Measurements from ENCODE around the gene CHRNB1.

Gene CHRNB1

DNA sequence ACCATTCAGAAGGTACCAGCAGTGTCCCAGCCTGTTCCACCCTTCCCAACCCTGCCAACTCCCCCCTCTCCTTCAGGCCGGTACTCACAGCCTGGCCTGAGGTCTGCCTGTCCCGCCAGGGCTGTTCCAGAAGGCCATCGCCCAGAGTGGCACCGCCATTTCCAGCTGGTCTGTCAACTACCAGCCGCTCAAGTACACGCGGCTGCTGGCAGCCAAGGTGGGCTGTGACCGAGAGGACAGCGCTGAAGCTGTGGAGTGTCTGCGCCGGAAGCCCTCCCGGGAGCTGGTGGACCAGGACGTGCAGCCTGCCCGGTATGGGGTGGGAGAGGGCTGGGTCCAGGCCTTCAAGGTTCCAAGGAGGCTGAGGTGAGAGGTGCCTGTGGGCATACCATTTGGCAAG lies 30.0 kb upstream of the CHRNB1 start:
- Histone ChIP-seq H3K27ac (ENCODE audit: low read depth, low read length) (no peak overlapping the region), H3K4me3 (ENCODE audit: low read depth in 1 of 5, low read length in 5 of 5) (no peak overlapping the region), H3K36me3 (ENCODE audit: control insufficient read depth in 5 of 5, insufficient read depth in 5 of 5, low read length in 5 of 5) (peaks cover 0 to 23% (median 11%) of the 10 kb centered on the region in 5 donors), H3K4me1 (ENCODE audit: control insufficient read depth in 5 of 5, insufficient read depth in 5 of 5, low read length in 5 of 5) (peaks cover 0 to 4% (median 0%) of the 10 kb centered on the region in 5 donors), H3K27me3 (ENCODE audit: control insufficient read depth in 5 of 5, insufficient read depth in 4 of 5, low read length in 5 of 5) (peaks cover 0 to 15% (median 3%) of the 10 kb centered on the region in 5 donors), H3K9me3 (ENCODE audit: control insufficient read depth in 5 of 5, low read length in 5 of 5) (no peaks in the 10 kb centered on the region), H3K9ac (ENCODE audit: low read length in 5 of 5) (no peak overlapping the region)

DNA sequence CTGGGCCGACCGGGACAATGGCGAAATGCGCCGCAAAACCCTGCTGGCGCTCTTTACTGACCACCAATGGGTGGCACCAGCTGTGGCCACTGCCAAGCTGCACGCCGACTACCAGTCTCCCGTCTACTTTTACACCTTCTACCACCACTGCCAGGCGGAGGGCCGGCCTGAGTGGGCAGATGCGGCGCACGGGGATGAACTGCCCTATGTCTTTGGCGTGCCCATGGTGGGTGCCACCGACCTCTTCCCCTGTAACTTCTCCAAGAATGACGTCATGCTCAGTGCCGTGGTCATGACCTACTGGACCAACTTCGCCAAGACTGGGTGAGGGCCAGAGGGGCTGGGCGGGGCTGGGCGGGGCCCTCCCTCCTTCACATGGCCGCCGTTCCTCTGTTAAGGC lies 29.1 kb upstream of the CHRNB1 start:
- Histone ChIP-seq H3K9ac (ENCODE audit: low read length in 5 of 5) (no peak overlapping the region), H3K9me3 (ENCODE audit: control insufficient read depth in 5 of 5, low read length in 5 of 5) (no peaks in the 10 kb centered on the region), H3K27ac (ENCODE audit: low read depth, low read length) (no peak overlapping the region), H3K4me1 (ENCODE audit: control insufficient read depth in 5 of 5, insufficient read depth in 5 of 5, low read length in 5 of 5) (peaks cover 0 to 4% (median 0%) of the 10 kb centered on the region in 5 donors), H3K4me3 (ENCODE audit: low read depth in 1 of 5, low read length in 5 of 5) (no peak overlapping the region), H3K27me3 (ENCODE audit: control insufficient read depth in 5 of 5, insufficient read depth in 4 of 5, low read length in 5 of 5) (peaks cover 0 to 16% (median 5%) of the 10 kb centered on the region in 5 donors), H3K36me3 (ENCODE audit: control insufficient read depth in 5 of 5, insufficient read depth in 5 of 5, low read length in 5 of 5) (peaks cover 0 to 19% (median 8%) of the 10 kb centered on the region in 5 donors)

DNA sequence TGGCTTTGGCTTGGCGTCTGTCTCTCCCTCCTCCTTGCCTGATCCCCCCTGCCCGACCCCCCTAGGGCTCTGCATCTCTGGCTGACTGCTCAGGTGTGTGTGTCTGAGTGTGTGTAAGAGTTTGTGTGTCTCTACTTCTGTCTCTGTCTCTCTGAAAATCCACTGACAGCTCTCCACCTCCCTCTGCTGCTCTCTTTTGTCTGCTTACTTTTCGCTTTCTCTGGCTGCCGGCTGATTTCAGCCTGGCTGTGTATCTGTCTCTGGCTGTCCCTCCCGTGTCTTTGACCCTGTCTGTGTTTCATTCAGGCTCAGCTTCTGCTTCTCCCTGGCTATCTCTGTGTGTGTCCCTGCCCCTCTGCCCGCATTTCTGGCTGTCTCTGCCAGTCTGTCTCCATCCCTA lies 28.5 kb upstream of the CHRNB1 start:
- H3K9ac ChIP-seq (ENCODE audit: low read length in 5 of 5) = no peak overlapping the region
- no peak overlapping the region for H3K27ac ChIP-seq (ENCODE audit: low read depth, low read length)
- no peak overlapping the region for H3K4me3 ChIP-seq (ENCODE audit: low read depth in 1 of 5, low read length in 5 of 5)
- peaks cover 0 to 4% (median 0%) of the 10 kb centered on the region in 5 donors for H3K4me1 ChIP-seq (ENCODE audit: control insufficient read depth in 5 of 5, insufficient read depth in 5 of 5, low read length in 5 of 5)
- no peaks in the 10 kb centered on the region for H3K9me3 ChIP-seq (ENCODE audit: control insufficient read depth in 5 of 5, low read length in 5 of 5)
- peaks cover 0 to 19% (median 8%) of the 10 kb centered on the region in 5 donors for H3K36me3 ChIP-seq (ENCODE audit: control insufficient read depth in 5 of 5, insufficient read depth in 5 of 5, low read length in 5 of 5)
- H3K27me3 ChIP-seq (ENCODE audit: control insufficient read depth in 5 of 5, insufficient read depth in 4 of 5, low read length in 5 of 5) = peaks cover 0 to 16% (median 5%) of the 10 kb centered on the region in 5 donors

DNA sequence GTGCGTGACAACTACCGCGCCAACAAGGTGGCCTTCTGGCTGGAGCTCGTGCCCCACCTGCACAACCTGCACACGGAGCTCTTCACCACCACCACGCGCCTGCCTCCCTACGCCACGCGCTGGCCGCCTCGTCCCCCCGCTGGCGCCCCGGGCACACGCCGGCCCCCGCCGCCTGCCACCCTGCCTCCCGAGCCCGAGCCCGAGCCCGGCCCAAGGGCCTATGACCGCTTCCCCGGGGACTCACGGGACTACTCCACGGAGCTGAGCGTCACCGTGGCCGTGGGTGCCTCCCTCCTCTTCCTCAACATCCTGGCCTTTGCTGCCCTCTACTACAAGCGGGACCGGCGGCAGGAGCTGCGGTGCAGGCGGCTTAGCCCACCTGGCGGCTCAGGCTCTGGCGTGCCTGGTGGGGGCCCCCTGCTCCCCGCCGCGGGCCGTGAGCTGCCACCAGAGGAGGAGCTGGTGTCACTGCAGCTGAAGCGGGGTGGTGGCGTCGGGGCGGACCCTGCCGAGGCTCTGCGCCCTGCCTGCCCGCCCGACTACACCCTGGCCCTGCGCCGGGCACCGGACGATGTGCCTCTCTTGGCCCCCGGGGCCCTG lies 27.7 kb upstream of the CHRNB1 start:
- H3K4me1 ChIP-seq (ENCODE audit: control insufficient read depth in 5 of 5, insufficient read depth in 5 of 5, low read length in 5 of 5) = peaks cover 0 to 4% (median 0%) of the 10 kb centered on the region in 5 donors

DNA sequence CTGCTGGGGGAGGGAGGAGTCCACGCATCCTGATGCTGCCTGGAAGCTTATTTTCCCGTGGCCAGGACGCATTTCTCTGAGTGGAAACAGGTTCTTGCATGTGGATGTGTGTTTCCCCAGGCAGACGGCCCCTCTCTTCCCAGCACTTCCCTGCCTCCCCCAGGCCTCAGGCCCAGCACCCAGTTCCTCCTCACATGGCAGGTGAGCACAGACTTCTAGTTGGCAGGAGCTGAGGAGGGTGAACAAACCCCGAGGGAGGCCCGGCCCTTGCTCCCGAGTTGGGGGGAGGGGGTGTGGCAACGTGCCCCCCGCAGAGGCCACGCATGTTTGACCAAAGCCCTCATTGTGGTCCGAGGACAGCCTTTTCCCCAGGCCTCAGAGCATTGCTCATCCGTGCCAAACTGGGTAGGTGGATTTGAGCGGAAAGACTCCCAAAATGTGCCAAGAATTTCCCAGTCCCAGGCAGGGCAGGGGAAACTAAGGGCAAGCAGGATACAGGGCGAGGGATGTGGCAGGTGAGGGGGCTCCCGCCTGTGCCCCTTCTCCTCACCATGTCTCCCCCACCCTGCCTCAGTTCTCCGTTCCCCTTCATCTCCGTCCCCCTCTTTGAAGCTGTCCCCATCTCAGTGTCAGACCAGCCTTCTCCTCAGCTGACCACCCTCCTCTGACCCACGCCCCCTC lies 26.2 kb upstream of the CHRNB1 start:
- no peak overlapping the region for H3K27ac ChIP-seq (ENCODE audit: low read depth, low read length)
- no peaks in the 10 kb centered on the region for H3K9me3 ChIP-seq (ENCODE audit: control insufficient read depth in 5 of 5, low read length in 5 of 5)
- H3K9ac ChIP-seq (ENCODE audit: low read length in 5 of 5) = no peak overlapping the region
- no peak overlapping the region for H3K4me3 ChIP-seq (ENCODE audit: low read depth in 1 of 5, low read length in 5 of 5)
- peaks cover 0 to 16% (median 5%) of the 10 kb centered on the region in 5 donors for H3K27me3 ChIP-seq (ENCODE audit: control insufficient read depth in 5 of 5, insufficient read depth in 4 of 5, low read length in 5 of 5)
- peaks cover 0 to 19% (median 8%) of the 10 kb centered on the region in 5 donors for H3K36me3 ChIP-seq (ENCODE audit: control insufficient read depth in 5 of 5, insufficient read depth in 5 of 5, low read length in 5 of 5)
- peaks cover 0 to 4% (median 0%) of the 10 kb centered on the region in 5 donors for H3K4me1 ChIP-seq (ENCODE audit: control insufficient read depth in 5 of 5, insufficient read depth in 5 of 5, low read length in 5 of 5)

More for the DNA sequence above, 27.7 kb upstream of the CHRNB1 start:
- H3K27ac ChIP-seq (ENCODE audit: low read depth, low read length) = no peak overlapping the region
- H3K36me3 ChIP-seq (ENCODE audit: control insufficient read depth in 5 of 5, insufficient read depth in 5 of 5, low read length in 5 of 5) = peaks cover 0 to 19% (median 8%) of the 10 kb centered on the region in 5 donors
- no peak overlapping the region for H3K9ac ChIP-seq (ENCODE audit: low read length in 5 of 5)
- peaks cover 0 to 16% (median 5%) of the 10 kb centered on the region in 5 donors for H3K27me3 ChIP-seq (ENCODE audit: control insufficient read depth in 5 of 5, insufficient read depth in 4 of 5, low read length in 5 of 5)
- H3K9me3 ChIP-seq (ENCODE audit: control insufficient read depth in 5 of 5, low read length in 5 of 5) = no peaks in the 10 kb centered on the region
- no peak overlapping the region for H3K4me3 ChIP-seq (ENCODE audit: low read depth in 1 of 5, low read length in 5 of 5)

DNA sequence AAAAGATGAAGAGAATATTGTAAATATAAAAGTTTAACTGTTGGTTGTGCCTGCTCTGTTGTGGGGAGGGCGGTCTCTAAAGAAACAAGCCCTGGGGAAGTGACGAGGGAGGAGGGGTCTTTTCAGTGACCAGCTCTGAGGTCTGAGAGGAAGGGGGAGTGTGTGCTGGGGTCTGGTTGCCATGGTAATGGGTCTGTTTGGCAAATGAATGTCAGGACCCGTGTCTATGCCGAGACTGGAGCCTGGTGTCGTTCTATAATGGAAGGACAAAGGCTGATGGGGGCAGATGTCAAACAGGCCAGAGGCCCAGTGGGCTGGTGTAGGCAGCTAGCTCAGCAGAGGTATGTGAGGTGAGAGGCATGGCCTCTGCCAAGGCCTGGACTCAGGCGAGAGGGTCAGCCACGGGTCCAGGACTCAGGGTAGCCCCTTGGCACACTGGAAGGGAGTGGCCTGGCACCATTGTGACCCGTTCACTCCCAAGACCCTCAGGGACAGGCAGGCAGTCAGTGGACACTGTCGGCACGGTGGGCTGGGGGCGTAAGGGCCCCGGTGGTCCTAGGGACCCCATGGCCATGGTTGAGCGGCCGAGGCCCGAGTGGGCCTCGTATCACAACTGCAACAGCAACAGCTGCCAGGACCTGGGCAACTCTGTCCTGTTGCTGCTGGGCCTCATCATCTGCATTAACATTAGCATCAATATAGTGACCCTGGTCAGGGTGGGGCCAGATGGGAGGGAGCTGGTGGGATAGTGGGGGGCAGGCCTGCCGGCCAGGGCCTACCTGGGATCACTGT lies 24.8 kb upstream of the CHRNB1 start, which contains the start of gene SPEM1:
SPEM1 (plus strand) TSS at position 506 of the 792 bp plus-strand sequence; CDS start at position 567, 61 bp downstream.
- Histone ChIP-seq H3K9me3 (ENCODE audit: control insufficient read depth in 5 of 5, low read length in 5 of 5) (no peaks in the 10 kb centered on the region), H3K9ac (ENCODE audit: low read length in 5 of 5) (no peak within 1 kb of the TSS), H3K4me3 (ENCODE audit: low read depth in 1 of 5, low read length in 5 of 5) (no peak within 1 kb of the TSS), H3K27me3 (ENCODE audit: control insufficient read depth in 5 of 5, insufficient read depth in 4 of 5, low read length in 5 of 5) (peaks cover 0 to 16% (median 7%) of the 10 kb centered on the region in 5 donors), H3K36me3 (ENCODE audit: control insufficient read depth in 5 of 5, insufficient read depth in 5 of 5, low read length in 5 of 5) (peaks cover 0 to 15% (median 8%) of the 10 kb centered on the region in 5 donors), H3K4me1 (ENCODE audit: control insufficient read depth in 5 of 5, insufficient read depth in 5 of 5, low read length in 5 of 5) (peaks cover 0 to 4% (median 0%) of the 10 kb centered on the region in 5 donors), H3K27ac (ENCODE audit: low read depth, low read length) (no peak within 1 kb of the TSS)

DNA sequence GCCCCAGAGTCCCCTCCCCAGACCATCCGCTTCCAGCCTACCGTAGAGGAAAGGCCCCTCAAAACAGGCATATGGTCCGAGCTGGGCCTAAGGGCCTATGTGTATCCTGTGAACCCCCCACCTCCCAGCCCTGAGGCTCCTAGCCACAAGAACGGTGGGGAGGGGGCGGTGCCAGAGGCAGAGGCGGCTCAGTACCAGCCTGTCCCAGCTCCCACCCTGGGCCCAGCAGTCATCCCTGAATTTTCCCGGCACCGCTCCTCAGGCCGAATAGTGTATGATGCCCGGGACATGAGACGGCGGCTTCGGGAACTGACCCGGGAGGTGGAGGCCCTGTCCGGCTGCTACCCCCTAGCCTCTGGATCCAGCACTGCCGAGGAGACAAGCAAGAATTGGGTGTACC lies 23.7 kb upstream of the CHRNB1 start:
- Histone ChIP-seq H3K27me3 (ENCODE audit: control insufficient read depth in 5 of 5, insufficient read depth in 4 of 5, low read length in 5 of 5) (peaks cover 0 to 16% (median 9%) of the 10 kb centered on the region in 5 donors), H3K9ac (ENCODE audit: low read length in 5 of 5) (no peak overlapping the region), H3K4me3 (ENCODE audit: low read depth in 1 of 5, low read length in 5 of 5) (no peak overlapping the region), H3K27ac (ENCODE audit: low read depth, low read length) (no peak overlapping the region), H3K9me3 (ENCODE audit: control insufficient read depth in 5 of 5, low read length in 5 of 5) (no peaks in the 10 kb centered on the region), H3K4me1 (ENCODE audit: control insufficient read depth in 5 of 5, insufficient read depth in 5 of 5, low read length in 5 of 5) (peaks cover 0 to 4% (median 0%) of the 10 kb centered on the region in 5 donors), H3K36me3 (ENCODE audit: control insufficient read depth in 5 of 5, insufficient read depth in 5 of 5, low read length in 5 of 5) (peaks cover 0 to 7% (median 2%) of the 10 kb centered on the region in 5 donors)

DNA sequence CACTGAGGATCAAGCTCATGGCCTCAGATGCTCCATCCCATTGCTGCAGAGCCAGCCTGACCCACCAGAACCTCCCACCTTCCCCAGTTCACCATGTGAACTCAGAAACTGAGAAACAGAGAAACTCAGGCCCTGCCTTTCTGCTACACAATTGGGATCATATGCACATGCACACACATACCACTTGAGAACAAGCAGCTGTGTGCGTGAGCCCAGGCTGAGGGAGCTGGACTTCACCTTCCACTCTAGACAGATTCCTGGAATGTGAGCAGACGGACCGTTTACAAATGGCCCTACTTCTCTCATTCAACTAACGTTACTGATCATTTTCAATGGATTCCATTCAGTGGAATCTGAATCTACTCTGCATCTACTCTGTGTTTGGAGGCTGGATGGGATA lies 21.2 kb upstream of the CHRNB1 start:
- H3K4me1 ChIP-seq (ENCODE audit: control insufficient read depth in 5 of 5, insufficient read depth in 5 of 5, low read length in 5 of 5) = no peaks in the 10 kb centered on the region
- H3K36me3 ChIP-seq (ENCODE audit: control insufficient read depth in 5 of 5, insufficient read depth in 5 of 5, low read length in 5 of 5) = no peaks in the 10 kb centered on the region
- peaks cover 0 to 12% (median 9%) of the 10 kb centered on the region in 5 donors for H3K27me3 ChIP-seq (ENCODE audit: control insufficient read depth in 5 of 5, insufficient read depth in 4 of 5, low read length in 5 of 5)
- no peak overlapping the region for H3K27ac ChIP-seq (ENCODE audit: low read depth, low read length)
- no peak overlapping the region for H3K9ac ChIP-seq (ENCODE audit: low read length in 5 of 5)
- H3K9me3 ChIP-seq (ENCODE audit: control insufficient read depth in 5 of 5, low read length in 5 of 5) = no peaks in the 10 kb centered on the region
- H3K4me3 ChIP-seq (ENCODE audit: low read depth in 1 of 5, low read length in 5 of 5) = no peak overlapping the region

DNA sequence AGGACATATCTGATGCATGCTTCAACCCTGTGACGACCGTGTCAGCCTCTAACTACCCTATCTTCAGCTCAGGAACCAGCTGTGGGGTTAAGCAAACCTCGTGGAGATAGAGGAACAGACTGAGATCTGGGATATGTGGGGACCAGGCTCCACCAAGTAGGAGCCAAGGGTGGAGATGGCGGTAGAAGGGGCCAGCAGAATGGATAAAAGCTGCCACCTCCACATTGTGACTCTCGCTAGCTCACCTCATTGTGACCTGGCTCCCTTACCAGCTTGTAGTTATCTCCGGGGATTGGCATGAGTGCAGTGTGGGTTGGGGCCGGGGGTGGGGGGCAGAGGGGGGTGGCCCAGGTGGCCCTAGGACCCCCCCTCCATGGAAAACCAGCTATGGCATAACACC lies 19.5 kb upstream of the CHRNB1 start, which contains the start of gene SPEM2:
SPEM2 (plus strand) TSS at position 301 of the 400 bp plus-strand sequence; CDS start at position 374, 73 bp downstream.
- no peaks in the 10 kb centered on the region for H3K36me3 ChIP-seq (ENCODE audit: control insufficient read depth in 5 of 5, insufficient read depth in 5 of 5, low read length in 5 of 5)
- H3K9ac ChIP-seq (ENCODE audit: low read length in 5 of 5) = no peak within 1 kb of the TSS
- H3K4me3 ChIP-seq (ENCODE audit: low read depth in 1 of 5, low read length in 5 of 5) = no peak within 1 kb of the TSS
- H3K27ac ChIP-seq (ENCODE audit: low read depth, low read length) = no peak within 1 kb of the TSS
- H3K9me3 ChIP-seq (ENCODE audit: control insufficient read depth in 5 of 5, low read length in 5 of 5) = no peaks in the 10 kb centered on the region
- H3K27me3 ChIP-seq (ENCODE audit: control insufficient read depth in 5 of 5, insufficient read depth in 4 of 5, low read length in 5 of 5) = peaks cover 0 to 4% (median 0%) of the 10 kb centered on the region in 5 donors
- H3K4me1 ChIP-seq (ENCODE audit: control insufficient read depth in 5 of 5, insufficient read depth in 5 of 5, low read length in 5 of 5) = no peaks in the 10 kb centered on the region

Data from subcutaneous abdominal adipose tissue (tissue), 5 donors.